ENCODE results near the gene SCRN3. TPM values are rescaled to one million over a fixed set of nuclear protein-coding genes. Genes with fewer than 3 reads are reported as not detected.

SCRN3 gene
- total and polyA plus RNA-seq, 2 of the 4 experiments (the other 2 are of a cell fraction) = 9.9 to 11.4 TPM

DNA sequence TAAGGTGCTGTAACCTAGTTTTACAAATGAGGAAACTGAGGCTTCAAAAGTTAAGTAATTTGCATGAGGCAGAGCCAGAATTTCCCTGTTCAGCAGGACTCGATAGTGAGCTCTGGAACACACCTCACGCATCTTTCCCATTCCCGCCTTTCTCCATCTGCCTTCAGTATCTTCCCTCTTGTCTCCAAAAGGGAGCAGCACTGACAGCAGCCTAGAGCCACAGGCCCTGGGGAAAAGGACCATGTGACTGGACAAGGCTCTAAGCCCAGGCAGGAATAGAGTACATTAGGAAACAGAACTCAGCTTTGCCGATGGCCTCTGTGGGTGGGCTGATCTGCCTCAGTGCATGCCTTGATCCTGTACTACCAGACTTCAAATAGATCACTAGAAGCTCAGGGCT is 69.8 kb downstream of the SCRN3 start:
- CTCF ChIA-PET = interaction anchor here (0.6 to 1.7 kb wide), 4 partner anchors 55 to 82 kb away, joined by 3 to 8 read pairs (median 6); no protein-coding TSS in a partner anchor
- no peaks in the 10 kb centered on the region for H4K20me1 ChIP-seq (ENCODE audit: insufficient read depth, low read length)
- ATAC-seq (ENCODE audit: low read depth) (no peak), DNase-seq (no peak)
- no peak overlapping the region for H3K4ac ChIP-seq (ENCODE audit: low read depth, low read length)
- no peak overlapping the region for H3K23ac ChIP-seq (ENCODE audit: low read depth, low read length)
- H3K27me3 ChIP-seq (ENCODE audit: control insufficient read depth, insufficient read depth, low read length) = no peaks in the 10 kb centered on the region
- no peaks in the 10 kb centered on the region for H3K9me3 ChIP-seq (ENCODE audit: control insufficient read depth, insufficient read depth, low read length)
- H3K56ac ChIP-seq (ENCODE audit: extremely low read depth, insufficient read depth, low read length) = no peak overlapping the region
- H2AFZ ChIP-seq (replicated peaks; ENCODE audit: low read length, poor library complexity) = no peak overlapping the region
- no peak overlapping the region for H2BK20ac ChIP-seq (ENCODE audit: low read depth, low read length)
- H2AK9ac ChIP-seq (replicated peaks; ENCODE audit: low read depth, low read length, poor library complexity) = no peak overlapping the region
- no peak overlapping the region for H3K4me2 ChIP-seq (ENCODE audit: low read depth, low read length)
- no peak overlapping the region for H3K14ac ChIP-seq (replicated peaks; ENCODE audit: low read depth, low read length)
- H2BK120ac ChIP-seq (ENCODE audit: low read depth, low read length) = no peak overlapping the region
- H3K36me3 ChIP-seq (ENCODE audit: control insufficient read depth, insufficient read depth, low read length) = no peaks in the 10 kb centered on the region
- H3K27ac ChIP-seq (ENCODE audit: insufficient read depth, low read length) = no peak overlapping the region
- POLR2A ChIA-PET (ENCODE audit: unreplicated experiment) = interaction anchor here (0.6 kb wide), 1 partner anchor 9 kb away, joined by 26 read pairs; no protein-coding TSS in a partner anchor
- H2BK5ac ChIP-seq (ENCODE audit: low read depth, low read length, poor library complexity, severe bottlenecking) = no peak overlapping the region
- H4K5ac ChIP-seq (ENCODE audit: low read depth, low read length) = no peak overlapping the region
- H2BK15ac ChIP-seq (ENCODE audit: low read depth, low read length) = no peak overlapping the region
- no peak overlapping the region for H2AK5ac ChIP-seq (ENCODE audit: low read depth, low read length)
- intact Hi-C loops (cut with micrococcal nuclease) = no loop called here
- no peak overlapping the region for H4K91ac ChIP-seq (ENCODE audit: insufficient read depth, low read depth, low read length)
- no peak overlapping the region for H3K18ac ChIP-seq (ENCODE audit: low read depth, low read length)
- BruUV-seq (replicated peaks) = no TSS peak
- TF ChIP-seq MXI1 (IDR thresholded peaks at IDR 0.05; ENCODE audit: borderline replicate concordance, low read depth, low read length) (no peak), RCOR1 (IDR thresholded peaks at IDR 0.05; ENCODE audit: insufficient replicate concordance, low read length) (no peak), RFX5 (IDR thresholded peaks at IDR 0.05; ENCODE audit: low read depth, low read length) (no peak), NFE2L2 (IDR thresholded peaks at IDR 0.05; ENCODE audit: low read depth, low read length) (no peak), MAZ (IDR thresholded peaks at IDR 0.05; ENCODE audit: borderline replicate concordance, low read depth, low read length) (no peak), MAFK (IDR thresholded peaks at IDR 0.05; ENCODE audit: low read depth, low read length) (no peak), POLR2A (IDR thresholded peaks at IDR 0.05; ENCODE audit: low read depth, low read length) (no peak), CEBPB (IDR thresholded peaks at IDR 0.05; ENCODE audit: low read depth, low read length) (no peak), CHD1 (IDR thresholded peaks at IDR 0.05; ENCODE audit: low read depth, low read length) (no peak), BHLHE40 (IDR thresholded peaks at IDR 0.05; ENCODE audit: low read depth, low read length) (no peak)
- TF ChIP-seq, protein P1, sequence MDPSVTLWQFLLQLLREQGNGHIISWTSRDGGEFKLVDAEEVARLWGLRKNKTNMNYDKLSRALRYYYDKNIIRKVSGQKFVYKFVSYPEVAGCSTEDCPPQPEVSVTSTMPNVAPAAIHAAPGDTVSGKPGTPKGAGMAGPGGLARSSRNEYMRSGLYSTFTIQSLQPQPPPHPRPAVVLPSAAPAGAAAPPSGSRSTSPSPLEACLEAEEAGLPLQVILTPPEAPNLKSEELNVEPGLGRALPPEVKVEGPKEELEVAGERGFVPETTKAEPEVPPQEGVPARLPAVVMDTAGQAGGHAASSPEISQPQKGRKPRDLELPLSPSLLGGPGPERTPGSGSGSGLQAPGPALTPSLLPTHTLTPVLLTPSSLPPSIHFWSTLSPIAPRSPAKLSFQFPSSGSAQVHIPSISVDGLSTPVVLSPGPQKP (IDR thresholded peaks at IDR 0.05; ENCODE audit: borderline replicate concordance, low read depth, low read length) = no peak
- TF ChIP-seq, protein P2, sequence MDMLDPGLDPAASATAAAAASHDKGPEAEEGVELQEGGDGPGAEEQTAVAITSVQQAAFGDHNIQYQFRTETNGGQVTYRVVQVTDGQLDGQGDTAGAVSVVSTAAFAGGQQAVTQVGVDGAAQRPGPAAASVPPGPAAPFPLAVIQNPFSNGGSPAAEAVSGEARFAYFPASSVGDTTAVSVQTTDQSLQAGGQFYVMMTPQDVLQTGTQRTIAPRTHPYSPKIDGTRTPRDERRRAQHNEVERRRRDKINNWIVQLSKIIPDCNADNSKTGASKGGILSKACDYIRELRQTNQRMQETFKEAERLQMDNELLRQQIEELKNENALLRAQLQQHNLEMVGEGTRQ (IDR thresholded peaks at IDR 0.05; ENCODE audit: low read depth, low read length) = no peak
- TF ChIP-seq, protein P3, sequence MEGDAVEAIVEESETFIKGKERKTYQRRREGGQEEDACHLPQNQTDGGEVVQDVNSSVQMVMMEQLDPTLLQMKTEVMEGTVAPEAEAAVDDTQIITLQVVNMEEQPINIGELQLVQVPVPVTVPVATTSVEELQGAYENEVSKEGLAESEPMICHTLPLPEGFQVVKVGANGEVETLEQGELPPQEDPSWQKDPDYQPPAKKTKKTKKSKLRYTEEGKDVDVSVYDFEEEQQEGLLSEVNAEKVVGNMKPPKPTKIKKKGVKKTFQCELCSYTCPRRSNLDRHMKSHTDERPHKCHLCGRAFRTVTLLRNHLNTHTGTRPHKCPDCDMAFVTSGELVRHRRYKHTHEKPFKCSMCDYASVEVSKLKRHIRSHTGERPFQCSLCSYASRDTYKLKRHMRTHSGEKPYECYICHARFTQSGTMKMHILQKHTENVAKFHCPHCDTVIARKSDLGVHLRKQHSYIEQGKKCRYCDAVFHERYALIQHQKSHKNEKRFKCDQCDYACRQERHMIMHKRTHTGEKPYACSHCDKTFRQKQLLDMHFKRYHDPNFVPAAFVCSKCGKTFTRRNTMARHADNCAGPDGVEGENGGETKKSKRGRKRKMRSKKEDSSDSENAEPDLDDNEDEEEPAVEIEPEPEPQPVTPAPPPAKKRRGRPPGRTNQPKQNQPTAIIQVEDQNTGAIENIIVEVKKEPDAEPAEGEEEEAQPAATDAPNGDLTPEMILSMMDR (conservative IDR thresholded peaks at IDR 0.05; ENCODE audit: low read depth, low read length) = no peak
- no peaks in the 10 kb centered on the region for H3K9me1 ChIP-seq (ENCODE audit: insufficient read depth, low read length)
- dilution Hi-C loops (cut with HindIII; ENCODE audit: low sequenced_read_pairs, unreplicated experiment) = no loop called here
- no peaks in the 10 kb centered on the region for H3K4me1 ChIP-seq (ENCODE audit: control insufficient read depth, insufficient read depth, low read length)
- 87% methylated on average over 3 of the region's 4 CpGs; no CpG with 5 or more reads in 1 of the 2 experiments for WGBS, 2 experiments (ENCODE audit: extremely low coverage in 2 of 2, insufficient read length in 1 of 2)
- in situ Hi-C loops (cut with MboI; ENCODE audit: low sequenced_read_pairs) = loop anchor here (5.0 to 25.0 kb wide), 3 partner anchors 72 to 522 kb away; no protein-coding TSS in a partner anchor
- H4K8ac ChIP-seq (ENCODE audit: low read depth in 2 of 2, low read length in 2 of 2) = no peak overlapping the region
- no peak overlapping the region for H3K4me3 ChIP-seq (ENCODE audit: insufficient read depth, low read depth, low read length)
- no peaks in the 10 kb centered on the region for H3K79me1 ChIP-seq (ENCODE audit: low read depth in 1 of 2, low read length in 2 of 2)
- H3K9ac ChIP-seq (ENCODE audit: low read depth, low read length) = no peak overlapping the region

All from IMR-90 (cell line).